ENCODE data around the gene PLCH2. TPM values are rescaled to one million over a fixed set of nuclear protein-coding genes. Genes with fewer than 3 reads are reported as not detected.

PLCH2 gene
- total RNA-seq, 2 donors from 2014 or later, result 2.0 to 3.8 TPM

DNA sequence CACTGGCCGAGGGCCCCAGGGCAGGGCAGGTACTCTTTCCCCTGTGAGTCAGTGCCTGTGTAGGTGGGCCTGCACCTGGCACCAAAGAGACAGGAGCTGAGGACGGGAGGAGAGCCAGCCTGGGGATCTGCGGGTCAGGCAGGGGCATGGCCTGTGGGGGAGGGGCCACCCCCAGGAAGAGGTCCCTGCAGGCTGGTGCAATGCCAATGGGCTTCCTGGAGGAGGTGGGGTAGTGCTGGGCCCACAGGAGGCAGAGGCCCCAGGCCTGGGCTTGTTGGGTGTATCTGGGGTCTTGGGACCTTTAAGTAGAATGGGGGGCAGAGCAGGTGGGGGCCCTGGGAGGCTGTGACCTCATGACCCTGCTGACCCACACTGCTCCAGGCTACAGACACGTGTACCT is 23.2 kb downstream of the PLCH2 start:
- intact Hi-C loops (cut with DNase I), result no loop called here
- no peak overlapping the region for H3K9ac ChIP-seq (ENCODE audit: low read depth in 2 of 2, low read length in 2 of 2)
- no peak overlapping the region for H3K27ac ChIP-seq
- no peak for DNase-seq
- H3K4me1 ChIP-seq, result no peaks in the 10 kb centered on the region
- no peak overlapping the region for H3K4me3 ChIP-seq
- no peaks in the 10 kb centered on the region for H3K9me3 ChIP-seq
- H3K27me3 ChIP-seq, result peaks cover 9% of the 10 kb centered on the region
- H3K36me3 ChIP-seq, result no peaks in the 10 kb centered on the region
- TF ChIP-seq, protein P1, sequence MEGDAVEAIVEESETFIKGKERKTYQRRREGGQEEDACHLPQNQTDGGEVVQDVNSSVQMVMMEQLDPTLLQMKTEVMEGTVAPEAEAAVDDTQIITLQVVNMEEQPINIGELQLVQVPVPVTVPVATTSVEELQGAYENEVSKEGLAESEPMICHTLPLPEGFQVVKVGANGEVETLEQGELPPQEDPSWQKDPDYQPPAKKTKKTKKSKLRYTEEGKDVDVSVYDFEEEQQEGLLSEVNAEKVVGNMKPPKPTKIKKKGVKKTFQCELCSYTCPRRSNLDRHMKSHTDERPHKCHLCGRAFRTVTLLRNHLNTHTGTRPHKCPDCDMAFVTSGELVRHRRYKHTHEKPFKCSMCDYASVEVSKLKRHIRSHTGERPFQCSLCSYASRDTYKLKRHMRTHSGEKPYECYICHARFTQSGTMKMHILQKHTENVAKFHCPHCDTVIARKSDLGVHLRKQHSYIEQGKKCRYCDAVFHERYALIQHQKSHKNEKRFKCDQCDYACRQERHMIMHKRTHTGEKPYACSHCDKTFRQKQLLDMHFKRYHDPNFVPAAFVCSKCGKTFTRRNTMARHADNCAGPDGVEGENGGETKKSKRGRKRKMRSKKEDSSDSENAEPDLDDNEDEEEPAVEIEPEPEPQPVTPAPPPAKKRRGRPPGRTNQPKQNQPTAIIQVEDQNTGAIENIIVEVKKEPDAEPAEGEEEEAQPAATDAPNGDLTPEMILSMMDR (IDR thresholded peaks at IDR 0.05), result no peak

- H3K27me3 ChIP-seq, result peaks cover 17% of the 10 kb centered on the region
- H3K4me3 ChIP-seq, result no peak overlapping the region
- no peak overlapping the region for H3K9ac ChIP-seq (ENCODE audit: low read depth in 2 of 2, low read length in 2 of 2)
Observed at GRCh38 chr1:2499986-2500596, 24.0 kb downstream of the PLCH2 start.

GRCh38 chr1:2501041-2501819 is 25.1 kb downstream of the PLCH2 start:
- peak overlapping the region in 1 of 2 donors; percentile 35 for H3K9ac ChIP-seq (ENCODE audit: low read depth in 2 of 2, low read length in 2 of 2)
- H3K4me3 ChIP-seq, result no peak overlapping the region
- H3K27me3 ChIP-seq, result peaks cover 27% of the 10 kb centered on the region
- H3K27ac ChIP-seq, result no peak overlapping the region
- DNase-seq, result no peak
- no peaks in the 10 kb centered on the region for H3K36me3 ChIP-seq
- TF ChIP-seq, protein P1 (IDR thresholded peaks at IDR 0.05), result no peak
- H3K9me3 ChIP-seq, result no peaks in the 10 kb centered on the region
- intact Hi-C loops (cut with DNase I), result no loop called here
- no peaks in the 10 kb centered on the region for H3K4me1 ChIP-seq

More at GRCh38 chr1:2499986-2500596, 24.0 kb downstream of the PLCH2 start:
- Histone ChIP-seq H3K27ac (no peak overlapping the region), H3K36me3 (no peaks in the 10 kb centered on the region), H3K9me3 (no peaks in the 10 kb centered on the region), H3K4me1 (no peaks in the 10 kb centered on the region)
- intact Hi-C loops (cut with DNase I), result no loop called here
- no peak for DNase-seq
- TF ChIP-seq, protein P1 (IDR thresholded peaks at IDR 0.05), result no peak

- no peaks in the 10 kb centered on the region for H3K9me3 ChIP-seq
- H3K27ac ChIP-seq, result no peak overlapping the region
- peaks cover 27% of the 10 kb centered on the region for H3K27me3 ChIP-seq
- DNase-seq, result no peak
- H3K36me3 ChIP-seq, result no peaks in the 10 kb centered on the region
- TF ChIP-seq, protein P1 (IDR thresholded peaks at IDR 0.05), result no peak
- no peak overlapping the region for H3K9ac ChIP-seq (ENCODE audit: low read depth in 2 of 2, low read length in 2 of 2)
- intact Hi-C loops (cut with DNase I), result no loop called here
- H3K4me1 ChIP-seq, result no peaks in the 10 kb centered on the region
- H3K4me3 ChIP-seq, result no peak overlapping the region
Observed at GRCh38 chr1:2501820-2502119, 25.7 kb downstream of the PLCH2 start.

- intact Hi-C loops (cut with DNase I), result no loop called here
Observed at GRCh38 chr1:2502210-2502609, 26.1 kb downstream of the PLCH2 start.

More at GRCh38 chr1:2502210-2502609, 26.1 kb downstream of the PLCH2 start:
- H3K27me3 ChIP-seq, result peaks cover 27% of the 10 kb centered on the region
- no peak overlapping the region for H3K4me3 ChIP-seq
- H3K9me3 ChIP-seq, result no peaks in the 10 kb centered on the region
- no peak overlapping the region for H3K9ac ChIP-seq (ENCODE audit: low read depth in 2 of 2, low read length in 2 of 2)
- TF ChIP-seq, protein P1 (IDR thresholded peaks at IDR 0.05), result no peak
- H3K27ac ChIP-seq, result no peak overlapping the region
- DNase-seq, result no peak
- H3K4me1 ChIP-seq, result no peaks in the 10 kb centered on the region
- no peaks in the 10 kb centered on the region for H3K36me3 ChIP-seq
